OCI-LY1 (cell line): ENCODE data around the gene RPA4.

Experiments used
- H2AFZ ChIP-seq: fragments of 200-600 bp; sonication (generic), shearing (Covaris generic); 2 replicates; pipeline ENCODE4 v1.6.0; 2014; ENCODE audit warnings: antibody characterized with exemption, mild to moderate bottlenecking, low read length
- H3F3A ChIP-seq: fragments of 200-600 bp; sonication (generic), shearing (Covaris generic); 2 replicates; pipeline ENCODE4 v1.6.0; 2014; ENCODE audit warnings: mild to moderate bottlenecking, antibody characterized with exemption, low read length, moderate library complexity; ENCODE audit not compliant: insufficient read depth
- H3K27ac ChIP-seq: fragments of 200-600 bp; sonication (generic); 2 replicates; pipeline ENCODE4 v1.5.1; 2014; ENCODE audit warnings: low read length, mixed run types, mild to moderate bottlenecking, low read depth; ENCODE audit not compliant: poor library complexity, severe bottlenecking
- H3K27me3 ChIP-seq: fragments of 200-600 bp; sonication (generic); 2 replicates; pipeline ENCODE4 v1.6.0; 2014; ENCODE audit warnings: antibody characterized with exemption, mild to moderate bottlenecking, low read length, moderate library complexity; ENCODE audit not compliant: insufficient read depth
- H3K36me3 ChIP-seq: fragments of 200-600 bp; sonication (generic); 2 replicates; pipeline ENCODE4 v1.6.1; 2014; ENCODE audit warnings: mild to moderate bottlenecking, antibody characterized with exemption, low read length, moderate library complexity, mixed read lengths; ENCODE audit not compliant: insufficient read depth
- H3K4me1 ChIP-seq: fragments of 200-600 bp; sonication (generic); 2 replicates; pipeline ENCODE4 v1.5.1; 2014; ENCODE audit warnings: mild to moderate bottlenecking, low read length, moderate library complexity; ENCODE audit not compliant: insufficient read depth, severe bottlenecking
- H3K4me2 ChIP-seq: fragments of 200-600 bp; sonication (generic), shearing (Covaris generic); 2 replicates; pipeline ENCODE4 v1.6.1; 2014; ENCODE audit warnings: low read length
- H3K4me3 ChIP-seq: fragments of 200-600 bp; sonication (generic); 2 replicates; pipeline ENCODE4 v1.5.1; 2014; ENCODE audit warnings: low read length, low read depth, mild to moderate bottlenecking, mixed read lengths; ENCODE audit not compliant: poor library complexity, severe bottlenecking
- H3K79me2 ChIP-seq: fragments of 200-600 bp; shearing (Covaris generic); 2 replicates; pipeline ENCODE4 v1.6.1; 2016; ENCODE audit warnings: mixed run types, low read length, mixed read lengths; ENCODE audit not compliant: insufficient read depth
- H3K9ac ChIP-seq: fragments of 200-600 bp; sonication (generic), shearing (Covaris generic); 2 replicates; pipeline ENCODE4 v1.6.1; 2014; ENCODE audit warnings: mild to moderate bottlenecking, low read length, mixed read lengths
- H3K9me2 ChIP-seq: fragments of 200-600 bp; sonication (generic), shearing (Covaris generic); 2 replicates; pipeline ENCODE4 v1.6.1; 2014; ENCODE audit warnings: low read depth, mild to moderate bottlenecking, low read length, mixed read lengths
- H3K9me3 ChIP-seq: fragments of 200-600 bp; shearing (Covaris generic); 2 replicates; pipeline ENCODE4 v1.6.1; 2014; ENCODE audit warnings: low read length, mixed read lengths
- H4K20me1 ChIP-seq: fragments of 200-600 bp; sonication (generic), shearing (Covaris generic); 2 replicates; pipeline ENCODE4 v1.6.0; 2016; ENCODE audit warnings: mild to moderate bottlenecking, low read length; ENCODE audit not compliant: insufficient read depth
- CTCF ChIP-seq: fragments of 200-600 bp; sonication (generic), shearing (Covaris generic); IDR thresholded peaks from 2 replicates; pipeline ENCODE4 v1.5.1; 2017; ENCODE audit warnings: mild to moderate bottlenecking, antibody characterized with exemption, low read length, moderate library complexity, mixed read lengths
- EZH2 ChIP-seq: fragments of 200-600 bp; sonication (generic), shearing (Covaris generic); IDR thresholded peaks from 2 replicates; pipeline ENCODE4 v1.8.0; 2017; ENCODE audit warnings: borderline replicate concordance, mixed run types, mild to moderate bottlenecking, antibody characterized with exemption, low read length, moderate library complexity, mixed read lengths

Gene RPA4

GRCh38 chrX:96929036-96929435 lies 45.3 kb downstream of the RPA4 start:
- no peak overlapping the region for H3K27ac ChIP-seq
- TF ChIP-seq CTCF (no peak), EZH2 (no peak)
- H3K4me1 ChIP-seq, result no peaks in the 10 kb centered on the region
- no peaks in the 10 kb centered on the region for H3K9me3 ChIP-seq
- no peaks in the 10 kb centered on the region for H3K79me2 ChIP-seq
- H4K20me1 ChIP-seq, result no peaks in the 10 kb centered on the region
- H3F3A ChIP-seq, result no peaks in the 10 kb centered on the region
- no peak overlapping the region for H3K9ac ChIP-seq
- H3K9me2 ChIP-seq, result no peaks in the 10 kb centered on the region
- no peaks in the 10 kb centered on the region for H3K27me3 ChIP-seq
- peaks cover 3% of the 10 kb centered on the region; the same call in 1 of the 2 replicates for H3K36me3 ChIP-seq
- no peak overlapping the region for H3K4me3 ChIP-seq
- H3K4me2 ChIP-seq, result no peak overlapping the region
- no peak overlapping the region for H2AFZ ChIP-seq
